Measurements from ENCODE around the gene CLTB.
"Not testable (repeated sequence)": the region's sequence is repeated elsewhere in the genome, so short reads cannot be mapped to it uniquely, and the experiment has no call there.

The CLTB gene

GRCh38 chr5:176426876-176427275, 10.5 kb upstream of the CLTB start:
- DNase-seq: no peak

- no peak for DNase-seq
Measured at GRCh38 chr5:176425791-176426190, 9.5 kb upstream of the CLTB start.

- no peak for DNase-seq
Measured at GRCh38 chr5:176425138-176425537, 8.8 kb upstream of the CLTB start.

- no peak for DNase-seq
Measured at GRCh38 chr5:176424181-176424580, 7.8 kb upstream of the CLTB start.

GRCh38 chr5:176420972-176421544, 4.7 kb upstream of the CLTB start:
- no peak for DNase-seq

GRCh38 chr5:176420086-176420485, 3.7 kb upstream of the CLTB start:
- DNase-seq: no peak

GRCh38 chr5:176418251-176418650, 1.9 kb upstream of the CLTB start:
- DNase-seq: no peak

- DNase-seq: no peak
Measured at GRCh38 chr5:176416965-176417364, 626 bp upstream of the CLTB start.

- DNase-seq: no peak
Measured at GRCh38 chr5:176415240-176415951, 943 bp downstream of the CLTB start.

GRCh38 chr5:176414704-176415103, 1.6 kb downstream of the CLTB start:
- no peak for DNase-seq

- DNase-seq: no peak
Measured at GRCh38 chr5:176413709-176414191, 2.6 kb downstream of the CLTB start.

GRCh38 chr5:176413255-176413565, 3.1 kb downstream of the CLTB start:
- no peak for DNase-seq

GRCh38 chr5:176412517-176413254, 3.7 kb downstream of the CLTB start:
- no peak for DNase-seq

- no peak for DNase-seq
Measured at GRCh38 chr5:176410486-176411180, 5.7 kb downstream of the CLTB start.

- no peak for DNase-seq
Measured at GRCh38 chr5:176409765-176410164, 6.6 kb downstream of the CLTB start.

GRCh38 chr5:176408590-176408989, 7.7 kb downstream of the CLTB start:
- no peak for DNase-seq

- not testable (repeated sequence) for DNase-seq
Measured at GRCh38 chr5:176408252-176408573, 8.1 kb downstream of the CLTB start.

- DNase-seq: no peak
Measured at GRCh38 chr5:176407456-176408251, 8.7 kb downstream of the CLTB start.

- DNase-seq: no peak
Measured at GRCh38 chr5:176406436-176407052, 9.8 kb downstream of the CLTB start.

- DNase-seq: no peak
Measured at GRCh38 chr5:176405656-176406435, 10.5 kb downstream of the CLTB start.

All from hippocampal formation (tissue), 2 donors.